NCI-H226 (cell line): ENCODE results near the gene FRAS1.
"Not testable (repeated sequence)": the region's sequence is repeated elsewhere in the genome, so short reads cannot be mapped to it uniquely, and the experiment has no call there.

Source experiments
- DNase-seq: peaks from one replicate; pipeline ENCODE4 v3.0.0-alpha.2; 2015

FRAS1 gene

DNA sequence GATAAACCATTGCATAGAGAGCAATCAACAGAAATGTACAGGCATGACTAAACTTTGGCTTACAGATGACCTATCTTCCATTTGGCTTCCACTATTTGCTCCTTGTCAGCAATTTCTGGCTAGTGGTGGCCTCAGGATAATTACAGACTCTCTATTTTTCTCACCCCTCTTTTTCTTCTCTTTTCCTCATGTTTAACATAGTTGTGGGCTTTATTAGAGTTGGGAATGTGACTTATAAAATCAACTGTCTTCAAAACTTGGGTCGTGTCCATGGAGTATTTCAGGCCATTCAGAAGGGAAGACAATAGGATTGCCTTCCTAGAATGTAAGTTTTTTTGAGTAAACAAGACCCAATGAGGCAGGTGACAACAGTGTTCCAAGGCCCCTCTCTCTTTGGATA lies 236.2 kb downstream of the FRAS1 start:
- DNase-seq: no peak

DNA sequence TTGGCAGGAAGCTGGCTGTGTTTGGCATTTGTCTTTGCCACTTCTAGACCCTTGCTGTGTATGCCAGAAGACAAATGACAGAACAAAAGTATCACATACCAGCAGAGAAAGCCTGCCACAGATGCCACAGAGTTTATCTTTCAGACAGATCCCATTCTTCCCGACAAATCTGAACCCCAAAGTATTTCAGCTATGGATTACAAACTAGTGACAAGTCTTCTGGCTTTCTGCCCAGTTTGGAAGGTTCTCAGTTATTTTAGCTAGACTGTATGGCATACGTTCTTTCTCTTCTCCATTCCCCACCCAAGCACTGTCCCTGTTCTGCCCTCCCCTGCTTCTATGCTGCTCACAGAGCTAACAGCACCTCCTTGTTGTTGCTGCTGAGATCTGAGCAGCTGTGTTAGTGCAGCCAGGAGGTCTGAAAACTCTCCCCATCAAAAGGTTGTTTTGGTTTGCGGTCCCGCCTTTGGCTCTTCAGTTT lies 236.7 kb downstream of the FRAS1 start:
- peak; percentile 63 for DNase-seq

DNA sequence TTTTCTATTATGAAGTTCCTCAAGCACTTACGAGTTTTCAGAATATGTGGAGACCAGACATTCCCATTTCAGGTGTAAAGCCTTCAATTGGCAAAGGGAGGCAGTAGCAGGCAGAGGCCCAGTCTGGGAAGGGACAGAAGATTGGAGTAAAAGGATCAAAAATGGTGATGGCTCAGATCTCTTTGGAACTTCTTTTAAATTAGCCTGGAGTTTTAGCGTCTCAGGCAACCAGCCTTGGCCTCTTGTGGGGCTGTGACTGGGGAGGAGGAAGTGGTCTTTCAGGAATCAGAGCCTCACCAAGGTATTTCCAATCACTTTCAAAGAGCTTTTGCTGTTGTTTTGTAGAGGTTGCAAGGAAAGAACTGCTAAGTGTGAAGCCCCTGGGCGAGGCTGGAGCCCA lies 239.1 kb downstream of the FRAS1 start:
- no peak for DNase-seq

- DNase-seq: no peak
These were observed 240.1 kb downstream of the FRAS1 start for GRCh38 chr4:78297116-78297800.

GRCh38 chr4:78298618-78299017 lies 241.5 kb downstream of the FRAS1 start:
- peak; percentile 58 for DNase-seq

DNA sequence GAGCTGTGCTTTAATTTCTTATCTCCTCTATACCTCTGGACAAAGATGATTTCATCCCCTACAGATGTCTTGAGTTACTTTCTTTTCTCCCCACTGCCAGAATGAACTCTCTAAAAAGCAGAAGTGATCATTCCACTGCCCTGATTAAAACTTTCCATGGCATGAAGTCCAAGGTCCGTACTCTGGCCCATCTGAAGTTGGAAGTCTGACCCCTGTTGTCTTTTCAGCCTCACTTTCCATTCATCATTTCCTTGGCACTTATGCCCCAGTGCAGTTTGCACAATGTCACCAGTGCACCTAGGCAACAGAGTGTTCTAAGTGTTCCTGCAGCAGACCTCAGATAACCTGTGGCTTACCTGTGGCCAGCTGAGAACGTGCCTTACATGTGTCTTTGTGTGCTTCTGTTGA lies 242.4 kb downstream of the FRAS1 start:
- peak; percentile 11 for DNase-seq

DNA sequence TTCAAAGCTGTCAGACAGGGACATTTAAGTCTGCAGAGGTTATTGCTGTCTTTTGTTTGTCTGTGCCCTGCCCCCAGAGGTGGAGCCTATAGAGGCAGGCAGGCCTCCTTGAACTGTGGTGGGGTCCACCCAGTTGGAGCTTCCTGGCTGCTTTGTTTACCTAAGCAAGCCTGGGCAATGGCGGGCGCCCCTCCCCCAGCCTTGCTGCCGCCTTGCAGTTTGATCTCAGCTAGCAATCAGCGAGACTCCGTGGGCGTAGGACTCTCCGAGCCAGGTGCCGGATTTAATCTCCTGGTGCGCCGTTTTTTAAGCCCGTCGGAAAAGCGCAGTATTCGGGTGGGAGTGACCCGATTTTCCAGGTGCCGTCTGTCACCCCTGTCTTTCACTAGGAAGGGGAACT lies 250.1 kb downstream of the FRAS1 start:
- not testable (repeated sequence) for DNase-seq

DNA sequence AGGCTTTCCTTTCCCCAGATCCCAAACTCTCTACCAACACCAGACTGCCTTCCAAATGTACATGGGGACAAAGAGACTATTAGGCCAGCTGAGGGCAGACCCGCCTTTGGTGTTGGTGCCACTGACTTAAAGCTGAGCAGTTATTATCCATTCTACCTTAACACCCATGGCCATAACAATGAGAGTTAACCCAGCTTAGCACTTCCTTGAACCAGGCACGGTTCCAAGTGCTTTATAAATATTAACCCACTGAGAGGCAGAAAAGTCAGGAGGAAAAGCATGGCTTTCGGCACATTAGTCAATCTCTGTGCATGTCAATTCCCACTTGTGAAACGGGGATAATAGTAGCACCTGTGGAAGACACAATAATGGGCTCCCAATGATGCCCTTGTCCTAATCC lies 251.4 kb downstream of the FRAS1 start:
- no peak for DNase-seq

DNA sequence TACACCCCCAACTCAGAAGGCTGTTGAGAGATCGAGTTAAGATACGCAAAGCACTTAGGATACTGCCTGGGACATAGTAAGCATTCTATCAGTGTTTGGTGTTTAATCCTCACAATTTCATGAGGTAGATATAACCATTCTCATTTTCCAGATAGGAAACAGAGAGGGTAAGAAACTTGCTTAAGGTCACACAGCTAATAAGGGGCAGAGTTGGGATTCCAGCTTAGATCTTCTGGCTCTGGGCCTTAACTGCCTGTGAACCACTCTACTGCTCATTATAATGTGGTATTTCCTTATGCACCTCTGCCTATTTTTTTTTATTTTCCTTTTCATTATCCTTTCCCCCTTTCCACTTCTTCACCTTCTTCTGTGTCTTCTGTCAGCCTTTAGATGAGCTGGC lies 252.2 kb downstream of the FRAS1 start:
- no peak for DNase-seq

DNA sequence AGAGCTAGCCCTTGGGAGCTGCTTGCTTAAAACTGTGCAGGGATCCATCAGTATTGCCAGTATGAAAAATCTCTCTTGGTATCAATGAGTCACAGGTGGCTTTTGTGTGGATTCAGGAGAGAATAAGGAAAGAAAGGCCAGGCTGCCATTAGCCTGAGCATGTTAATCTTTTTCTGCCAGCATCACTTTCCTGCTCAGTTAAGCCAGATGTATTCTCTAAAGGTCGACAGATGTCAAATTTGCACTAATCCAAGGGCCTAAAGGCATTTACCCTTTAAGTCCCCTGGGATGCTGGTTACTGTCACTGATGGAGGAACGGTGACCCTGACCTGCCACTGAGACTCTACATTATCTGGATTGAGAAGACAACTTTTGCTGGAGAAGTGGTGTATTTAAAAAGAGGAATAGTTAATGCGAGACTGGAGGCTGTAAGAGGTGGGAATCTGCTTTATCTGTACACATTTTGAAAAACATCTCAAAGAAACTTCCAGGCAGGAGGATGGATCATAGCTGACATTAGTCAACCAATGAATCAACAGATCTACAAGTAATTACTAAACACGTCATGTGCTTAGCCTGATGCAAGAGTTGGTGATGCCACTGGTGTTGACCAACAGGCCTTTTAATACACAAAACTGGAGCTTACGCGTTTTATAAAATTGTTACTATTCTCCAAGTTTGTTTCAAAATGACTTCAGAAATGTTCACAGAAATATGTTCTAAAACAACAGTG lies 253.1 kb downstream of the FRAS1 start:
- DNase-seq: no peak

DNA sequence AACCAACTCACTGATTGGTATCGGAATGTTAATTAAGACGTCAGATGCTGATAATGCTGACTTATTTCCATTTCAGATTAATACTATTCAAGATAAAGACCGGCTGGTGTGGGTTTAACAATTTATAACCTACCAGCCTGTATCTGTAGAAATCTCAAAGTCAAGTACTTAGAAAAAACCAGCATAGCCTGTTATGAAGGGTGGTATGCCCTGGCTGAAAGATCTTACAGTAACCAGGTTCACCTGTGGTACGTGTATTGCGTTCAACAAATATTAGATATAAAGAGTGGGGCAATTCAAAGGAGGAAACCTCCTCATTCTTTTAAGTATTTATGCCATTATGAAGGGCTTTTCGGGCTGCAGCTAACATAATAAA lies 253.6 kb downstream of the FRAS1 start:
- DNase-seq: no peak

GRCh38 chr4:78311306-78311705 lies 254.2 kb downstream of the FRAS1 start:
- DNase-seq: no peak

GRCh38 chr4:78312989-78313753 lies 256.0 kb downstream of the FRAS1 start:
- DNase-seq: no peak

- no peak for DNase-seq
These were observed 256.6 kb downstream of the FRAS1 start for GRCh38 chr4:78313754-78314120.

DNA sequence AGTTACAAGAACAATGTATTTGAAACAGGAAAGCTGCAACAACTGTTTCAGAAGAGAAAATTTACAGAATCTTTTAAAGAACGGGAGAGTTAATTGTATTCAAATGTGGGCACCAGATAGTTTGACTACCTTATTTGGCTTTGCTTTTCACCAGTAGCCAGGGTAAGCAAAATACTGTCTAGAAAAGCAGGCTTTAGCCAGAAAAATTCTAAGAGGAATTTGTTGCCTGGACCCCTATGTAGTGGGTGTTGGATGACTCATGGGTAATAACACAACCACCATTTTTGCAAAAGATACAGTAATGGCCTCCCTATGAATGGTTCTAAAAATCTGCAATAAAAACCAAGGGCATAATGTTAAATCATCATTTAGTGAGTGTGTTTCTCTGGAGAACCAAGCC lies 261.0 kb downstream of the FRAS1 start:
- no peak for DNase-seq

- no peak for DNase-seq
These were observed 263.3 kb downstream of the FRAS1 start for GRCh38 chr4:78320349-78320935.

- DNase-seq: no peak
These were observed 264.9 kb downstream of the FRAS1 start for GRCh38 chr4:78322032-78322431.

- no peak for DNase-seq
These were observed 266.3 kb downstream of the FRAS1 start for GRCh38 chr4:78323439-78323838.

DNA sequence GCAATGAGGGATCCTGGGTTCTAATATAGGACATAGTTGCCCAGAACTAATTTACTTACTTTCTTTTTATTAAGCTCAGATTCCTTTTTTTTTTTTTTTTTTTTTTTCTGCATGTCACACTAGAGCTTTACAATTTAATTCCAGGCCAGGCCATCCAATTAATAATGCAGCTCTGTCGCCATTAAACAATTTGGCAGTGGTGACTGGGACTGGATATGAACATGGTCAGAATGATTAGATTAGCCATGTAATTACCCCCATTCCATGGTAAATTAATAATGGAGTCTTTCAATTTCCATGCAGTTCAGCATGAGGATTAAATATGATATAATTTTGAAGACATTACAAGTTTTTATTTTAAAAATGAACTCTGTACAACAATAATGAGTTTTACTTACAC lies 267.5 kb downstream of the FRAS1 start:
- no peak for DNase-seq

DNA sequence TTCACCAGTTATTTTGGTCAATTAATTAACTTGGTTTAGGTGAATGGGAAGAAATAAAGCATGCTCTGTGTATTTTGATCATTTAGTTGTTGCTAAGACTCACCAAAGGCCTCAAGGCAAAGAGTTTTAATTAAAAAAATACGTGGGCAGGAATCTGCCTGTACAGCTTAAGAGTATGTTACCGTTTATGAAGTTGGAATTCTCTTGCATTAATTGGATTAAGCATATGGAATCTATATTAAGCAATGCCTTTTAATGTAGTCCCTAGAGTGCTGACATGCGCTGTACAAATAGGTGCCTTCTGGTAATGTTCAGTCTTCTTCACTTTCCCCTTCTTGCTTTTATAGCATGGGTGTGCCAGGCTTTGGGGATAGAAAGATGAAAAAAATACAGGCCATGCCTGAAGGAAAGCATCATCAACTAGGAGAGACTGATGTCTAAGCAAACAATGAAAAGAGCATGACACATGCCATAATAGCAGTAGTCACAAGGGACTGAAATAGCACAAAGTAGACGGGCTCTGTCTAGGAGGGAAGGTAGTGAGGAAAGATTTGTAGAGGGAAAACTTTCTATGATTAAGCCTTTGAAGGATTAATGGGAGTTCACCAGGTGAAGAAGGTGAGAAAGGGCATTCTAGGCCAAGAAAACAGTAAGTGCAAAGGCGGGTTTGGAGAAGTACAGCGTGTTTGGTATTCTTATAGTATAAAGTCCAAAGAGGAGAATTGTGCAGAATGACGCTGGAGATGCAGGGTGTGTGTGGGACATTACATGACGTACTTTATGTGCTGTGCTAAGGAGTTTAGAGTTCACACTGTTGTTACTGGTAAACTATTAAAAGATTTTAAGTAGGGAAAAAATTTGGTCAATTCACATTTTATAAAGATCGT lies 268.4 kb downstream of the FRAS1 start:
- DNase-seq: no peak

- DNase-seq: peak; percentile 43
These were observed 271.5 kb downstream of the FRAS1 start for GRCh38 chr4:78328591-78328990.

DNA sequence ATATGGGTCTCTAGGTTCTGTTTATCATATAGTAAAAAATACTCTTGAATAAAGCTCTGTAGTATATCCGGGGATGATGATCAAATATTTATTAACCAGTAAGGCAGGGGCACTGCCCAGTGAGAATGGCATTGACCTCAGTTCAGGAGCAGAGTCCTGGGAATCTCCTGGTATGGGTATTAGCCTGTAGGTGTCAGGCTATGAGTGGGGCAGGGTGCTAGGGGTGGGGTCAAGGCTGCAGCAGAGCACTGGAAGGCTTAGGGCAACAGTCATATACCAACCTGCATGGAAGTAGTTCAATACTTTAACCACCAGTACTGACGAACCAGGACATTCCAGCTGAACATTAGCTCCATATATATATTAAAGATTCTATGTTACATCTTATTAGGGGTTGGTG lies 274.1 kb downstream of the FRAS1 start:
- no peak for DNase-seq
